Gastroesophageal sphincter (tissue), 4 donors: ENCODE data around the gene CYP3A7. TPM values are rescaled to one million over a fixed set of nuclear protein-coding genes. Genes with fewer than 3 reads are reported as not detected.
"Not testable (repeated sequence)": the region's sequence is repeated elsewhere in the genome, so short reads cannot be mapped to it uniquely, and the experiment has no call there.

ENCODE experiments used
- ATAC-seq: fragments of 150-250 bp; one replicate; pipeline ENCODE4 v1.9.1; 2016; ENCODE audit warnings: mild to moderate bottlenecking, moderate library complexity
- H3K27ac ChIP-seq, 4 donors: fragments of 200-600 bp; sonication (generic) in 3 of 4; 1 replicate in 3 of 4; 2 replicates in 1 of 4; pipeline ENCODE4 v1.5.1; 2016 to 2019
- H3K27me3 ChIP-seq: fragments of 200-600 bp; sonication (generic); one replicate; pipeline ENCODE4 v1.5.1; 2019
- H3K36me3 ChIP-seq, 2 donors: fragments of 200-600 bp; sonication (generic); one replicate each; pipeline ENCODE4 v1.5.1; 2019; ENCODE audit warnings: control low read depth in 1 of 2
- H3K4me1 ChIP-seq, 3 donors: fragments of 200-600 bp; sonication (generic); 1 replicate in 2 of 3; 2 replicates in 1 of 3; pipeline ENCODE4 v1.5.1; 2016 to 2019; ENCODE audit warnings: control low read depth in 2 of 3
- H3K4me3 ChIP-seq, 2 donors: fragments of 200-600 bp; sonication (generic); one replicate each; pipeline ENCODE4 v1.5.1; 2019; ENCODE audit warnings: mild to moderate bottlenecking in 1 of 2, moderate library complexity in 1 of 2
- H3K9me3 ChIP-seq, 3 donors: fragments of 200-600 bp; sonication (generic); one replicate each; pipeline ENCODE4 v1.5.1; 2017 to 2019; ENCODE audit warnings: control low read depth in 2 of 3
- CTCF ChIP-seq, 4 experiments: fragments of 200-600 bp in 2 of 4; fragments of 450-650 bp in 2 of 4; sonication (generic) in 1 of 4; IDR thresholded peaks; one replicate each; pipeline ENCODE4 v1.5.1; 2017 to 2019; ENCODE audit warnings: antibody characterized with exemption in 4 of 4, mild to moderate bottlenecking in 2 of 4, moderate library complexity in 2 of 4
- EP300 ChIP-seq: sonication (generic); formaldehyde crosslinking; IDR thresholded peaks from one replicate; pipeline ENCODE4 v1.6.1; 2017; ENCODE audit warnings: antibody characterized with exemption, mild to moderate bottlenecking
- POLR2A ChIP-seq, 2 donors: fragments of 450-650 bp; IDR thresholded peaks; one replicate each; pipeline ENCODE4 v1.6.1; 2017; ENCODE audit warnings: antibody characterized with exemption in 2 of 2, mild to moderate bottlenecking in 2 of 2, moderate library complexity in 1 of 2
- POLR2AphosphoS5 ChIP-seq: sonication (generic); formaldehyde crosslinking; IDR thresholded peaks from one replicate; pipeline ENCODE4 v1.6.1; 2017; ENCODE audit warnings: antibody characterized with exemption
- WGBS, 2 donors: methylation state at CpG; one replicate each; pipeline ENCODE4 v1.1.5; 2018; ENCODE audit warnings: low coverage in 1 of 2; 5-methylcytosine and 5-hydroxymethylcytosine counted together
- total RNA-seq, 4 donors: library from RNA; depleted of rRNA; stranded (reverse); fragments of >200 nt; gene quantifications; one replicate each; pipeline ENCODE4 v1.1.0, GENCODE V29; 2016

Gene CYP3A7
- total RNA-seq, 4 donors from 2014 or later = not detected

DNA sequence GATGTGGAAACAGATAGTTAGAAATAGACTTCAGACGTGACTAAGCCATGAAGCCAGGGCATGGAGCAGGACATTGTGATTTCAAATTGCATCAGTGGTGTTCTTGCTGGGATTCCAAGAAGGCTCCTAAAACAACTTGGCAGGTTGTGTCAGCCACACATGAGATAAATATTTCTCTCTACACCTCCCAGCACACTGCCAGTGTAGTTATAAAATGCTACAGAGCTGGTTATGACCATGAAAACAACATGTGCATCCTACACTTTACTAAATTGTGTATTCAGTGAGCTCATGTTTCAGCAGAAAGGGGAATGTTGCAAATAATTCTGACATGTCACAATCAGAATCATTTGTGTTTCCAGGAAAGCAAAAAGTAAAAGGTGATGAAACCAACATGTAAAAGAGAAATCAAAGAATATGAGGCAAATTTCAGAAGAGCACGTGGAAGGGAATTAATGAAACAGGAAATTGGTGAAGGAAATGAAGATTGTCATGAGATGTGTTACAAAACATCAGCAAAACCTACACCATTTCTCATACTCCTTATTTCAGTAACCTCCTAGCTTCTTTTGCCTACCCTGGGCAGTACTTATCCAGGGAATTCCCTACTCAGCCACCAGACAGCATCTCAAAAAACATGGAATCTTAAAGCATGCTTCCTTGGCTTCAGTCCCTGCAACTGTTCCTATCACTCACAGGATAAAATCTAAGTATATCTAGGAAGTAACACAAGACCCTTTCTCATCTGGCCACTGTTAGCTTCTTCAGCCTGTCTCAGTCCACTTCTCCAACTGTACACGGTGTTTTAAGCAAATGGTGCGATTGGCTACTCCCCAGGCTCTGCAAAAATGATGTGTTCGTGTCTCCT is 5.8 kb upstream of the CYP3A7 start:
- no peak for TF ChIP-seq POLR2A (IDR thresholded peaks at IDR 0.05)
- Histone ChIP-seq H3K27me3 (no peaks in the 10 kb centered on the region), H3K27ac (no peak overlapping the region), H3K4me3 (no peak overlapping the region), H3K4me1 (no peaks in the 10 kb centered on the region), H3K9me3 (no peaks in the 10 kb centered on the region), H3K36me3 (peaks cover 0 to 33% of the 10 kb centered on the region in 2 donors)
- 51 to 73% methylated on average over 2 to 5 of the region's 5 CpGs for WGBS, 2 donors
- ATAC-seq = peak; percentile 78

DNA sequence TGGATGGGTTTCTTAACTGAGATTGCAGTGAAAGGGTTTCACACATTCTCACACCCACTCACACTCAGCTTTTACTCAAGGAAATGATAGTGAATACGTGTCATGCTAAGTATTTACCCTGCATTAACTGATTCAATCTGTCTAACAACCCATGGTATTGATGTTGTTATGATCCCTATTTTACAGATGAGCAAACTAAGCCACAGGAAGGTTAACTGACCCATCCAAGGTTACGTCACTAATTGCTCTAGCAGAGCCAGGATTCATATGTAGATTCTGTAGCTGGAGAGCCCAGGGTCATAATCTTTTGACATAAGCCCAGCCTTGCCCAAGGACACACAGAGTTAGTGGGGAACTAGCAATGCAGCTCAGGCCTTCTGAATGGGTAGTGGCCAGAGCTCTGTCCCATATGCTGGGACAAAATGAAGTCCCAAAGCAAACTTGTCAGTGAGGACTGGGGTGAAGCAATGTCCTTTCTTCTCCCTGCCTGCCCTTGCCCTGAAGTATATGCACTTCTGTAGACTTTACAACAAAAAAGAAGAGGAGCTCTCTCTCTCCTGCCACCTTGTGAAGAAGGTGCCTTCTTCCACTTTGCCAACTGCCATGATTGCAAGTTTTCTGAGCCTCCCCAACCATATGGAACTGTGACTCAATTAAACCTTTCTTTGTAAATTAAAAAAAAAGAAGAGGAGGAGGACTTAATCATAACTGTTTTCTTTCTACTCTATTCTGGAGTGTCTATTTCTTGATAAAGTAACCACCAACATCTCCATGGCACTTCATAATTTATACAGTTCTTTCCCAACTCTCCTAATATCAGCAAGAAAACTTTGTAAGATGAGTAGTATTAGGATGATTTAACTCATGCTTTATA is 4.9 kb upstream of the CYP3A7 start:
- no peaks in the 10 kb centered on the region for H3K27me3 ChIP-seq
- H3K4me1 ChIP-seq = no peaks in the 10 kb centered on the region
- 75 to 83% methylated on average over 2 of the region's 2 CpGs for WGBS, 2 donors
- no peak overlapping the region for H3K27ac ChIP-seq
- no peak for TF ChIP-seq POLR2A (IDR thresholded peaks at IDR 0.05)
- no peak for TF ChIP-seq POLR2AphosphoS5
- no peak for TF ChIP-seq CTCF (IDR thresholded peaks at IDR 0.05)
- TF ChIP-seq EP300 = no peak
- H3K9me3 ChIP-seq = no peaks in the 10 kb centered on the region
- no peak overlapping the region for H3K4me3 ChIP-seq
- peaks cover 0 to 33% of the 10 kb centered on the region in 2 donors for H3K36me3 ChIP-seq
- ATAC-seq = no peak

GRCh38 chr7:99737726-99738125 is 2.7 kb upstream of the CYP3A7 start:
- WGBS, 2 donors = 67 to 75% methylated on average over 1 of the region's 1 CpG
- Histone ChIP-seq H3K27me3 (no peaks in the 10 kb centered on the region), H3K36me3 (peaks cover 0 to 33% of the 10 kb centered on the region in 2 donors), H3K27ac (no peak overlapping the region), H3K4me1 (no peaks in the 10 kb centered on the region), H3K4me3 (no peak overlapping the region), H3K9me3 (no peaks in the 10 kb centered on the region)
- no peak for ATAC-seq
- TF ChIP-seq POLR2A (IDR thresholded peaks at IDR 0.05) (no peak), POLR2AphosphoS5 (no peak), CTCF (IDR thresholded peaks at IDR 0.05) (no peak), EP300 (no peak)

DNA sequence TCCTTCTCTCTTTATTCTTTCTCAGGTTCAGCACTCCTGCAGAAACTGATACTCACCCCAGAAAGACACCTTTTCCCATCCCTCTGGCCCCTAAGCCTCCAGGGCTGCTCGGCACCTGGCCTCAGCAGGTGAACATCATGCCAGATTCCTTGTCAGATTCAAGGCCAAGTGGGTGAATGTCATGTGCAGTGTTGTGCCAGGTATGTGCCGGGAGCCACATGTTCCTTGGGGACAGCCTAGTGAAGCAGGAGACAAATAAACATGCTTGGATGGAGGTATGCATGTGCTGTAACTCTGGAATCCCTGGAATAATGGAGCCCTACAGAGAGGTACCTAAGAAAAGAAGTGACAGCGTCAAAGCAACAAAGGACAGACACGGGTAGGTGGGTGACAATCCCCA is 1.7 kb upstream of the CYP3A7 start:
- H3K36me3 ChIP-seq = peaks cover 0 to 33% of the 10 kb centered on the region in 2 donors
- 88 to 93% methylated on average over 2 to 3 of the region's 4 CpGs for WGBS, 2 donors
- not testable (repeated sequence) for H3K27me3 ChIP-seq, H3K9me3 ChIP-seq, H3K4me3 ChIP-seq, H3K27ac ChIP-seq, H3K4me1 ChIP-seq, ATAC-seq

DNA sequence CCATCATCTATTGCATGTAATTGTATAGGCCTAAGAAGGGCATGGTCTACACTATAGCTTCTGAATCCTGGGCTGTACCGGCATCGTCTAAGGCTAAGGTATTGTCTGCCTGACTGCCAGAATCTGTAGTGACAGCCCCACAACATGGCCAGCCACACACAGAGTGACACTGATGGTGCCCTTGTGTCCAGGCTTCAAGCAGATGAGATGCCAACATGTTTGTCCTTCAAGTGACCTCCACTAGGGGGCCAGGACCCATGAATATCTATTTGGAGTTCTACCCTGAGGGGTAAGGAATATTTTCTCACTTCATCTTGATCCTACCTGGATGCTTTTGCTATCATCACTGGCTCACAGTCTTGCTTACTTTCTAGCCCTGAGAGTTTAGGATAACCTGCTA is 1.5 kb downstream of the CYP3A7 start:
- Histone ChIP-seq H3K36me3 (peaks cover 0 to 19% of the 10 kb centered on the region in 2 donors), H3K9me3 (no peaks in the 10 kb centered on the region), H3K4me1 (no peaks in the 10 kb centered on the region), H3K27me3 (no peaks in the 10 kb centered on the region), H3K27ac (no peak overlapping the region), H3K4me3 (no peak overlapping the region)
- 100% methylated on average over 1 of the region's 2 CpGs; no CpG with 5 or more reads in 1 of the 2 donors for WGBS, 2 donors
- ATAC-seq = no peak
- TF ChIP-seq EP300 = no peak
- TF ChIP-seq POLR2A (IDR thresholded peaks at IDR 0.05) = no peak
- TF ChIP-seq POLR2AphosphoS5 = no peak
- TF ChIP-seq CTCF (IDR thresholded peaks at IDR 0.05) = no peak
